ENCODE results near the gene MTMR1. TPM values are rescaled to one million over a fixed set of nuclear protein-coding genes. Genes with fewer than 3 reads are reported as not detected.

MTMR1 gene
- total RNA-seq, 1 experiment from 2014 or later = 25.4 TPM

- H3K4me3 ChIP-seq (ENCODE audit: low read depth, low read length) = no peak overlapping the region
- Mint-ChIP-seq H3K4me3 (ENCODE audit: unreplicated experiment) (no peak overlapping the region), H3K27ac (ENCODE audit: unreplicated experiment) (no peak overlapping the region), H3K27me3 (ENCODE audit: insufficient read depth, unreplicated experiment) (no peaks in the 10 kb centered on the region), H3K36me3 (ENCODE audit: insufficient read depth, unreplicated experiment) (peaks cover 4% of the 10 kb centered on the region), H3K9me3 (ENCODE audit: unreplicated experiment) (no peaks in the 10 kb centered on the region), H3K4me1 (ENCODE audit: low read depth, unreplicated experiment) (no peaks in the 10 kb centered on the region)
- no peaks in the 10 kb centered on the region for H3K9me3 ChIP-seq
- H3K36me3 ChIP-seq (ENCODE audit: control insufficient read depth, insufficient read depth, low read length) = no peaks in the 10 kb centered on the region
- H3K27me3 ChIP-seq (replicated peaks; ENCODE audit: control insufficient read depth, insufficient read depth, low read length) = no peaks in the 10 kb centered on the region
- no peaks in the 10 kb centered on the region for H3K4me1 ChIP-seq
- CTCF ChIA-PET = interaction anchor here (0.6 kb wide), 1 partner anchor 277 kb away, joined by 5 read pairs; no protein-coding TSS in a partner anchor
- POLR2A ChIA-PET = no interaction called here
- BruUV-seq (replicated peaks) = no TSS peak
- TF ChIP-seq CTCF (IDR thresholded peaks at IDR 0.05; ENCODE audit: insufficient read depth in 1 of 2, low read depth in 1 of 2, low read length in 1 of 2, severe bottlenecking in 1 of 2, unreplicated experiment in 1 of 2) = no peak
- DNase-seq = no peak
- intact Hi-C loops (cut with micrococcal nuclease; ENCODE audit: unreplicated experiment) = no loop called here
These were observed 75.5 kb downstream of the MTMR1 start for GRCh38 chrX:150768580-150769190.

GRCh38 chrX:150769408-150769807 is 76.2 kb downstream of the MTMR1 start:
- ChIA-PET CTCF (interaction anchor here (0.6 kb wide), 1 partner anchor 276 kb away, joined by 5 read pairs; no protein-coding TSS in a partner anchor), POLR2A (no interaction called here)
- no TSS peak for BruUV-seq (replicated peaks)
- no peak overlapping the region for H3K27ac Mint-ChIP-seq (ENCODE audit: unreplicated experiment)
- no peaks in the 10 kb centered on the region for H3K27me3 Mint-ChIP-seq (ENCODE audit: insufficient read depth, unreplicated experiment)
- Histone ChIP-seq H3K36me3 (ENCODE audit: control insufficient read depth, insufficient read depth, low read length) (no peaks in the 10 kb centered on the region), H3K27me3 (replicated peaks; ENCODE audit: control insufficient read depth, insufficient read depth, low read length) (no peaks in the 10 kb centered on the region), H3K9me3 (no peaks in the 10 kb centered on the region), H3K4me3 (ENCODE audit: low read depth, low read length) (no peak overlapping the region), H3K4me1 (no peaks in the 10 kb centered on the region)
- no peaks in the 10 kb centered on the region for H3K36me3 Mint-ChIP-seq (ENCODE audit: insufficient read depth, unreplicated experiment)
- H3K4me3 Mint-ChIP-seq (ENCODE audit: unreplicated experiment) = no peak overlapping the region
- no peaks in the 10 kb centered on the region for H3K4me1 Mint-ChIP-seq (ENCODE audit: low read depth, unreplicated experiment)
- TF ChIP-seq CTCF (IDR thresholded peaks at IDR 0.05; ENCODE audit: insufficient read depth in 1 of 2, low read depth in 1 of 2, low read length in 1 of 2, severe bottlenecking in 1 of 2, unreplicated experiment in 1 of 2) = no peak
- intact Hi-C loops (cut with micrococcal nuclease; ENCODE audit: unreplicated experiment) = no loop called here
- no peak for DNase-seq
- no peaks in the 10 kb centered on the region for H3K9me3 Mint-ChIP-seq (ENCODE audit: unreplicated experiment)

- Mint-ChIP-seq H3K4me3 (ENCODE audit: unreplicated experiment) (no peak overlapping the region), H3K36me3 (ENCODE audit: insufficient read depth, unreplicated experiment) (no peaks in the 10 kb centered on the region), H3K27ac (ENCODE audit: unreplicated experiment) (no peak overlapping the region), H3K4me1 (ENCODE audit: low read depth, unreplicated experiment) (no peaks in the 10 kb centered on the region), H3K27me3 (ENCODE audit: insufficient read depth, unreplicated experiment) (no peaks in the 10 kb centered on the region), H3K9me3 (ENCODE audit: unreplicated experiment) (no peaks in the 10 kb centered on the region)
- POLR2A ChIA-PET = no interaction called here
- no TSS peak for BruUV-seq (replicated peaks)
- CTCF ChIA-PET = no interaction called here
- Histone ChIP-seq H3K36me3 (ENCODE audit: control insufficient read depth, insufficient read depth, low read length) (no peaks in the 10 kb centered on the region), H3K4me1 (no peaks in the 10 kb centered on the region), H3K4me3 (ENCODE audit: low read depth, low read length) (no peak overlapping the region), H3K9me3 (no peaks in the 10 kb centered on the region), H3K27me3 (replicated peaks; ENCODE audit: control insufficient read depth, insufficient read depth, low read length) (no peaks in the 10 kb centered on the region)
- TF ChIP-seq CTCF (IDR thresholded peaks at IDR 0.05; ENCODE audit: insufficient read depth in 1 of 2, low read depth in 1 of 2, low read length in 1 of 2, severe bottlenecking in 1 of 2, unreplicated experiment in 1 of 2) = no peak
- DNase-seq = no peak
- intact Hi-C loops (cut with micrococcal nuclease; ENCODE audit: unreplicated experiment) = no loop called here
These were observed 77.4 kb downstream of the MTMR1 start for GRCh38 chrX:150770623-150771022.
